GM18861 (cell line): ENCODE results near the gene KICS2.

ENCODE experiments used
- ATAC-seq: cut with Tn5 transposase; IDR thresholded peaks from one replicate; pipeline ENCODE4 v1.9.1; 2021; ENCODE audit not compliant: unreplicated experiment

The KICS2 gene

DNA sequence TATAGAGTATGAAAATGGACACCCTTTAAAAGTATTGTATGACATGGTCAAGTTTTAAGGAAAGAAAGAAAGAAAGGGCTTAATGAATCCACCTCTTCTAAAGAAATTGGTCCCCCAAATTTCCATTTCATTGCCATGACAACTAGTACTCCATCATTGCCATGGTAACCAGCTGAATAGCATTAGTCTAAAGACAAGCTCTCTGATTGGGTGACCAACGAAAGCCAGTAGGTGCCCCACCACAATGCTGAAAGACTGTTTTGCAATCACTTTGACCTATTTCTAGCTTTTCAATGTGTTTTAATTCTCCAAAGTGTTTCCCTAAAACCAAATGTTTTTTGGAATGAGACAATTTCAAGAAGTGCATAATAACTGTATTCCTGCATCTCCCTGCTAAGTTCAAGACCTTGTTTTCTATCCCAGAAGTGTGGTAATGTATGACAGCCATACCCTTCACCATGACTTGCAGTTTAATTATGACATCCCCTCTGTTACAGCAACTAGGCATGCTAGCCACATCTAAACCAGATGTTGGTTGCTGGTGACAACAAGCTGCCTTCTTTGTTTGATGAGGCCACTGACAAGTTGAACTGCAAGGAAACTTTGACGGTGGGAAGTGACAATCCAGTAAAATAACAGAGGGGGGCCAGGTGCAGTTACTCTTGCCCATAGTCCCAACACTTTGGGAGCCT, 46.7 kb downstream of the KICS2 start:
- no peak for ATAC-seq

GRCh38 chr12:64173456-64173855, 48.6 kb downstream of the KICS2 start:
- ATAC-seq: no peak
